HG02981 (cell line): ENCODE measurements around the gene CTAG2.
"Not testable (repeated sequence)": the region's sequence is repeated elsewhere in the genome, so short reads cannot be mapped to it uniquely, and the experiment has no call there.

ENCODE experiments used
- ATAC-seq: cut with Tn5 transposase; IDR thresholded peaks from one replicate; pipeline ENCODE4 v1.9.1; 2021; ENCODE audit warnings: mild to moderate bottlenecking, moderate library complexity; ENCODE audit not compliant: unreplicated experiment

CTAG2 gene

GRCh38 chrX:154653413-154653812 is at the start of gene CTAG2:
Gene CTAG2, minus strand, starts transcription at chrX:154653579. Its CDS starts 64 bp downstream, at chrX:154653515.
- not testable (repeated sequence) for ATAC-seq

GRCh38 chrX:154698630-154699248 is 45.4 kb upstream of the CTAG2 start:
- no peak for ATAC-seq

DNA sequence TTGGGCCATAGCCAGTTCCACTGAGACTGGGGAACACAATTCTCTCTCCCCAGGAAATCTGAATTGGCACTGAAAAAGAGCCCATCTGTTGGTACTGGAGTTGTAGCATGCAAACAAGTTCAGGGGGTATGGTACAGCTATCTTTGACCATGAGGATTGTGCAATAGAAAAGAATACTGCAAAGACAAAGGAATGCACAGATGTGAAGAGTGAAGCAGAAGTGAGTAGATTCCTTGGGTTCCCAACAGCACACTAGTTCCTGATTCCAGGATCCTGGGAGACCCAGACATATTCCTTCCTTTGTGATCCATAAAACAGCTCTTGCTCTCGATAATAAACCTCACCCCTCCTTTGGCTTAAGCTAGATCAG is 43.3 kb upstream of the CTAG2 start:
- no peak for ATAC-seq

DNA sequence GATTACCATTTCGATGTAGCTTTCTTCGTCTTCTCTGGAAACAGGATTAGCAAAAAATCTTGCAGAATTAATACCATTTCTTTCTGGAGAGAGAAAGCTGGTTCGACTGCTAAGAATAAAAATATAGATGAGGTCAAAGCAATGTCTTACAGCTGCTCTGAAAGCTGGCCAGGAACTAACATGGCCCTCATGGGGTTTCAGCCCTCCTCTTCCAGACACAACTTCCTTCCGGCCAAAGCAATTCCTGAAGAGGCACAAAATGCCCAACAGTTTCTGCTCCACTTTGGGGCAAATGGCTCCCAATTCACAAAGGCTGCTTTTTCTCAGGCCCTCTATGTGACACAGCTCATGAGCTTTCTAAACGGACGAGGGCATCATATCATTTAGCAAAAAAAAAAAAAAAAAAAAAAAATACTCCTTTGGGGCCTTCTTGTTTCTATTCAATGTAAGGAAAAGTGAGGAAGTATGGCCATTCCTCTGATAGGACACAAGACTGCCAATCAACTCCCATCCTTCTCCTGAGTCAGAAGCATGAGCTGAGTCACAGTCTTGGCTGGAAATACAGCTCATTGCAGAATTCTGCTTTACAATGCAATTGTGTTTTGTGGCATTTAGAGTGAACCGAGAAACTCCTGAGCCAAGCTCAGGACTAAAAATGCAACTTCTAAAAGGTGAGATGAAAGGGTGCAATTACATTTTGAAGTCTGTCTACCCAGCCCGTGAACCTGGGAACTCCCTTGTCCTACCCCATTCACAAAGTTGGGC is 42.7 kb upstream of the CTAG2 start:
- ATAC-seq, result no peak

DNA sequence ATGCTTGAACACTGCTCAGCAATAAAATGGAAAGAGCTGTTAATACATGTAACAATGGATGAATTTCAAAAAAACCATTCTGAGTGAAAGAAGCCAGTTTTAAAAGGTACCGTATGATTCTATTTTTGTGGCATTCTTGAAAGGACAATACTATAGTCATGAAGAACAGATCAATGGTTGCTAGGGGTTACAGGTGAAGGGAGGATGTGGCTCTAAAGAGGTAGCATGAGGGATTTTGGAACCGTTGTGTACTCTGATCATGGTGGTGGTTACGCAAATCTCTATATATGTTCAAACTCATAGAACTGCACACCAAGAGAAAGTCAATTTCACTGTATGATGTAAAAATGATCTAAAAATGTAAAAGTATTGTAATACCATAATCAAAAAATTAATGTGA is 40.0 kb upstream of the CTAG2 start:
- ATAC-seq, result no peak

DNA sequence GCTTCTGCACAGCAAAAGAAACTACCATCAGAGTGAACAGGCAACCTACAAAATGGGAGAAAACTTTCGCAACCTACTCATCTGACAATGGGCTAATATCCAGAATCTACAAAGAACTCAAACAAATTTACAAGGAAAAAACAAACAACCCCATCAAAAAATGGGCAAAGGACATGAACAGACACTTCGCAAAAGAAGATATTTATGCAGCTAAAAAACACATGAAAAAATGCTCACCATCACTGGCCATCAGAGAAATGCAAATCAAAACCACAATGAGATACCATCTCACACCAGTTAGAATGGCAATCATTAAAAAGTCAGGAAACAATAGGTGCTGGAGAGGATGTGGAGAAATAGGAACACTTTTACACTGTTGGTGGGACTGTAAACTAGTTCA is 37.1 kb upstream of the CTAG2 start:
- ATAC-seq, result not testable (repeated sequence)

- ATAC-seq, result not testable (repeated sequence)
Observed at GRCh38 chrX:154672084-154672483, 18.7 kb upstream of the CTAG2 start.

GRCh38 chrX:154670848-154671247 is 17.5 kb upstream of the CTAG2 start:
- ATAC-seq, result not testable (repeated sequence)

DNA sequence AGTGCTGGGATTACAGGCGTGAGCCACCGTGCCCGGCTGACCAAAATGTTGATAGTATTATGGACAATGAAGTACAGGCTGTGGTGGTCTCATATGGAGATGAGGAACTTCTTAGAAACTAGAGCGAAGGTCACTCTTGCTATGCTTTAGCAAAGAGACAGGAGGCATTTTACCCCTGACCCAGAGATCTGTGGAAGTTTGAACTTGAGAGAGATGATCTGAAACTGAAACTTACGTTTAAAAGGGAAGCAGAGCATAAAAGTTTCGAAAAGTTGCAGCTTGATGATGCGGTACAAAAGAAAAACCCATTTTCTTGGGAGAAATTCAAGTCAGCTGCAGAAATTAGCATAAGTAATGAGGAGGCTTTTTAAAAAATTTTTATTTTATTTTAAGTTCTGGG is 8.5 kb upstream of the CTAG2 start:
- ATAC-seq, result no peak

GRCh38 chrX:154661170-154661569 is 7.8 kb upstream of the CTAG2 start:
- no peak for ATAC-seq

DNA sequence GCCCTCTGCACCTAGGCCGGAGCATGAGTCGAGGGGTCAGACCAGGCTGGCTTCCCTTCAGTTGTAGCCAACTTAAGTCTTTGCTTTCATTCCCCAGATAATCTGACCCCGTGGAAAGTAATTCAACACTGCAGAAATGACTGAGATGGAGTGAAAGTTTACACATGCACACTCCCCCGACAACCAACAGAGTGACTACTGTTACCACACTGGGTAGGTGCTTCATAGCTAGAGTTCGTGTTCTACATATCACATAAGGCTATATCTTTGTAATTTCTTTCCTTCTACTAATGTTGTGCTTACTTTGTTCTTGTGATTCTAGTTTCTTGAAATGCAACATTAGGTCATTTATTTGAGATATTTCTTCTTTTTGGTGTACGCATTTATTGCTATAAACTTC is 7.2 kb upstream of the CTAG2 start:
- no peak for ATAC-seq

GRCh38 chrX:154658957-154659356 is 5.6 kb upstream of the CTAG2 start:
- ATAC-seq, result no peak

- no peak for ATAC-seq
Observed at GRCh38 chrX:154658187-154658586, 4.8 kb upstream of the CTAG2 start.

- ATAC-seq, result no peak
Observed at GRCh38 chrX:154657226-154657805, 3.9 kb upstream of the CTAG2 start.

DNA sequence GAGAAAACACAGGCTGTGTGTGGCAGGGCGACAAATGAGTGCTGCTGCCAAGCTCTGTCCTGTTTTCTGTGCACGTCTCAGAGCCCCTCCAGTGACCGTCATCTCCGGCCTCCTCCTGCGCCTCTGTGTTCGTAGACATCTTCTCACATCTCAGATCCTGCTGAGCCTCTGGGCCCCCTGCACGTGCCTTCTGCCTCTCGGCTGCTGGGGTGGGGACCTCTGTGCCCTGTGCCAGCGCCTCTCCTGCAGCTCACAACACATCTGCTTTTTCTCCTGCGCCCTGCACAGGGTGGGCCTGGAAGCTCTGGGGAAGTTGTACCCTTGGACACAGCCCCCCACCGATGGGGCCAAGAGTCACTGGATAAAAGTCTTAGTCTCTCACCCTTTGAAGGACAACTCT is 2.4 kb upstream of the CTAG2 start:
- ATAC-seq, result no peak

DNA sequence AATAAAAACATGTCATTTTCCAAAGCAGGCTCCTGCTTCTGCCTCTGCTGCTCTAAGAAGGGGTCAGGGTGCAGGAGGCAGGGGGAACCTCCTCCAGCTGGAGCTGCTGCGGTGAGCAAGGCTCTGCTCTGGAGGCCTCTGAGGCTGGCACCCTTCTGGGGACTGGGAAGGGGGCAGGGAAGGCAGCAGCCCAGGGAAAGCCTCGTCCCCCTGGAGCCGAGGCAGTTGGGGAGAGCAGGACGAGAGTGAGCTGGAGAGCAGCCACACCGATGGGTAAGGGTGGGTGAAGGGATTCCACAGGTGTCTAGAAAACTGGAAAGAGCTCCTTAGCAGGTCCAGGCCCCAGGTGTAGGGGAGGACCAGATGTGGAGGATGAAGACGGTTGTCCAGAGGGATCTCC is 2.0 kb upstream of the CTAG2 start:
- no peak for ATAC-seq

DNA sequence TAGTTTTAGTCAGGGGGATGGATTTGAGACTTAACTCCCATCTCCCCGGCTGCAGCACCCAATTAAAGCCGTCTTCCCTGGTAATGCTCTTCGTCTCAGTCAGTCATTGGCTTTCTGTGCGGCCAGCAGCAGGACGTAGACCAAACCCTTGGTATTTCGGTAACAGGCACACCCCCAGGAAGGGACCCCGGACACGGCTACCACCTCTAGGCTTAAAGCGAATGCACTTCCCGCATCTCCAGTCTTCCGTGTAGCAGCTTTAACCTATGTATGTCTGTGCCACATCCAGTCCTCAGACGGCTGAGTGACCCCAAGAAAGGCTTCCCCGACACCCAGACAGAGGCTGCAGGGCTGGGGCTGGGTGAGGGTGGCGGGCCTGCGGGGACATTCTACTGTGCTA is 1.5 kb upstream of the CTAG2 start:
- no peak for ATAC-seq

- ATAC-seq, result no peak
Observed at GRCh38 chrX:154654372-154654771, 993 bp upstream of the CTAG2 start.

- no peak for ATAC-seq
Observed at GRCh38 chrX:154653048-154653401, 354 bp downstream of the CTAG2 start.

DNA sequence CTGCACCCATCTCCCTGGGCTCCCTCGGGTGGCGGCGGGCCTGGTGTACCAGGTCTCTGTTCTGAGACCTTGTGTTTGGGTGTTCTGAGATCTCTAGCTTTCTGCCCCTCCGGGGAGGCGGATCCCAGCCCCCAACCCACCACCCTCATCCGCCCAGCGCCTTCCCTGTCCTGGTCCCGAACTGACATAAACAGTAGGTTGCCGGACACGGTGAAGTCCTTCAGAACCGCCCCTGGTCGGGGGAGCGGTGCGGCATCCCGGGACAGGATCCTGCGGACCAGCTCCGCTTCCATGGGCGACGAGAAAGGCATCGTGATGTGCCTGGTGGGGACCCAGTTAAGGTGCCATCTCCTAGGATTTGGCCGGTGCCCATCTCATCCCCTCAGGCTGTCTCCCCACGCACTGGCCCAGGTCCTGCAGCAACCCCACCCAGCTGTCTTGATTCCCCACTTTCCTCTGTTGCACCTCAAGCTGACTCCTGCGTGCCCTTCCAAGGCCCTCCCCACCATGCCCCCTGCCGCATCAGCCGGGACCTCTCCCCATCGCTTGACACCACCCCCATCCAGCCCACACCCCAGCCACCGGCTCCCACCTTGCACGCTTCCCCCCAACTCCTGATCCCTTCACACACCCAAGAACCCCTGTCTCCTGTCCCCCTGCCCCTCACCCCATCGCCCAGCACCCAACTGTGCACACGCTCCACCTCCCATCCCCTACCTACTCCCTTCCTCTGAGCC is 900 bp downstream of the CTAG2 start:
- ATAC-seq, result no peak

DNA sequence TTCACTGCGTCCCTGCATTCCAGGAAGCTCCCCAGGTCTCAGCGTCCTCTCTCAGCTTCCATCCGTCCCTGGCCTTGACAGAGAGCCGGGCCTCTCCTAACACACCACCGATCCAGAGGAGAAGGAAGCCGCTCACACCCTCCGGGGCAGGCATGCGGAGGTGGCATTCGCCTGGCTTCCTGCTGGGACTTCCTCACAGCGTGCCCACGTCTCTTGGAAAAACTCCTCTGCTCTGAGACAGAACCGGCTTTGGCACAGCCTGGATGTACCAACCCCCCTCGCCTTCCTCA is 3.2 kb downstream of the CTAG2 start:
- no peak for ATAC-seq
